ENCODE measurements around the gene RREB1.
"Not testable (repeated sequence)": the region's sequence is repeated elsewhere in the genome, so short reads cannot be mapped to it uniquely, and the experiment has no call there.

RREB1 gene

GRCh38 chr6:7267466-7268091 lies 159.8 kb downstream of the RREB1 start:
- peak; percentile 63 for DNase-seq

- no peak for DNase-seq
These were observed 160.6 kb downstream of the RREB1 start for GRCh38 chr6:7268362-7268761.

GRCh38 chr6:7268816-7269555 lies 161.2 kb downstream of the RREB1 start:
- no peak for DNase-seq

GRCh38 chr6:7269816-7270215 lies 162.1 kb downstream of the RREB1 start:
- no peak for DNase-seq

GRCh38 chr6:7270320-7271204 lies 162.8 kb downstream of the RREB1 start:
- DNase-seq, result no peak

- DNase-seq, result peak; percentile 37
These were observed 163.4 kb downstream of the RREB1 start for GRCh38 chr6:7271205-7271534.

- DNase-seq, result no peak
These were observed 165.9 kb downstream of the RREB1 start for GRCh38 chr6:7273709-7274108.

GRCh38 chr6:7274525-7274924 lies 166.8 kb downstream of the RREB1 start:
- not testable (repeated sequence) for DNase-seq

- DNase-seq, result no peak
These were observed 168.4 kb downstream of the RREB1 start for GRCh38 chr6:7276199-7276524.

- DNase-seq, result no peak
These were observed 174.5 kb downstream of the RREB1 start for GRCh38 chr6:7282097-7282906.

GRCh38 chr6:7283676-7284075 lies 175.9 kb downstream of the RREB1 start:
- no peak for DNase-seq

- no peak for DNase-seq
These were observed 177.7 kb downstream of the RREB1 start for GRCh38 chr6:7285416-7285815.

- no peak for DNase-seq
These were observed 182.3 kb downstream of the RREB1 start for GRCh38 chr6:7290079-7290478.

GRCh38 chr6:7292596-7293255 lies 185.0 kb downstream of the RREB1 start:
- DNase-seq, result no peak

- DNase-seq, result no peak
These were observed 188.2 kb downstream of the RREB1 start for GRCh38 chr6:7295916-7296315.

GRCh38 chr6:7296602-7297001 lies 188.8 kb downstream of the RREB1 start:
- DNase-seq, result no peak

GRCh38 chr6:7298113-7298512 lies 190.4 kb downstream of the RREB1 start:
- no peak for DNase-seq

- no peak for DNase-seq
These were observed 193.2 kb downstream of the RREB1 start for GRCh38 chr6:7300926-7301325.

All from inflammatory macrophage treated with lipopolysaccharide for 4 hours (primary cell).